ENCODE data around the gene SLC13A3.

- TF ChIP-seq, protein P1, sequence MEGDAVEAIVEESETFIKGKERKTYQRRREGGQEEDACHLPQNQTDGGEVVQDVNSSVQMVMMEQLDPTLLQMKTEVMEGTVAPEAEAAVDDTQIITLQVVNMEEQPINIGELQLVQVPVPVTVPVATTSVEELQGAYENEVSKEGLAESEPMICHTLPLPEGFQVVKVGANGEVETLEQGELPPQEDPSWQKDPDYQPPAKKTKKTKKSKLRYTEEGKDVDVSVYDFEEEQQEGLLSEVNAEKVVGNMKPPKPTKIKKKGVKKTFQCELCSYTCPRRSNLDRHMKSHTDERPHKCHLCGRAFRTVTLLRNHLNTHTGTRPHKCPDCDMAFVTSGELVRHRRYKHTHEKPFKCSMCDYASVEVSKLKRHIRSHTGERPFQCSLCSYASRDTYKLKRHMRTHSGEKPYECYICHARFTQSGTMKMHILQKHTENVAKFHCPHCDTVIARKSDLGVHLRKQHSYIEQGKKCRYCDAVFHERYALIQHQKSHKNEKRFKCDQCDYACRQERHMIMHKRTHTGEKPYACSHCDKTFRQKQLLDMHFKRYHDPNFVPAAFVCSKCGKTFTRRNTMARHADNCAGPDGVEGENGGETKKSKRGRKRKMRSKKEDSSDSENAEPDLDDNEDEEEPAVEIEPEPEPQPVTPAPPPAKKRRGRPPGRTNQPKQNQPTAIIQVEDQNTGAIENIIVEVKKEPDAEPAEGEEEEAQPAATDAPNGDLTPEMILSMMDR (conservative IDR thresholded peaks at IDR 0.05; ENCODE audit: low read depth, low read length), result no peak
- TF ChIP-seq EZH2 (IDR thresholded peaks at IDR 0.05; ENCODE audit: borderline replicate concordance, low read depth, low read length, poor library complexity, severe bottlenecking), result no peak
These were observed 12.4 kb downstream of the SLC13A3 start for GRCh38 chr20:46638898-46639274.
